Measurements from ENCODE around the gene AMER3. TPM values are rescaled to one million over a fixed set of nuclear protein-coding genes. Genes with fewer than 3 reads are reported as not detected.

AMER3 gene
- total RNA-seq, 2 donors from 2014 or later = not detected

GRCh38 chr2:130807659-130808385, 52.5 kb downstream of the AMER3 start:
- no peaks in the 10 kb centered on the region for H3K36me3 Mint-ChIP-seq
- no peak for DNase-seq (ENCODE audit: low spot score)
- H3K4me1 Mint-ChIP-seq (ENCODE audit: low read depth in 2 of 2) = peaks cover 8 to 9% of the 10 kb centered on the region in 2 donors
- no peak overlapping the region for H3K27ac Mint-ChIP-seq
- H3K9me3 Mint-ChIP-seq = no peaks in the 10 kb centered on the region
- no peak overlapping the region for H3K4me3 Mint-ChIP-seq
- ATAC-seq = peak in 1 of 2 donors; percentile 31
- H3K27me3 Mint-ChIP-seq = peaks cover 0 to 18% of the 10 kb centered on the region in 2 donors

DNA sequence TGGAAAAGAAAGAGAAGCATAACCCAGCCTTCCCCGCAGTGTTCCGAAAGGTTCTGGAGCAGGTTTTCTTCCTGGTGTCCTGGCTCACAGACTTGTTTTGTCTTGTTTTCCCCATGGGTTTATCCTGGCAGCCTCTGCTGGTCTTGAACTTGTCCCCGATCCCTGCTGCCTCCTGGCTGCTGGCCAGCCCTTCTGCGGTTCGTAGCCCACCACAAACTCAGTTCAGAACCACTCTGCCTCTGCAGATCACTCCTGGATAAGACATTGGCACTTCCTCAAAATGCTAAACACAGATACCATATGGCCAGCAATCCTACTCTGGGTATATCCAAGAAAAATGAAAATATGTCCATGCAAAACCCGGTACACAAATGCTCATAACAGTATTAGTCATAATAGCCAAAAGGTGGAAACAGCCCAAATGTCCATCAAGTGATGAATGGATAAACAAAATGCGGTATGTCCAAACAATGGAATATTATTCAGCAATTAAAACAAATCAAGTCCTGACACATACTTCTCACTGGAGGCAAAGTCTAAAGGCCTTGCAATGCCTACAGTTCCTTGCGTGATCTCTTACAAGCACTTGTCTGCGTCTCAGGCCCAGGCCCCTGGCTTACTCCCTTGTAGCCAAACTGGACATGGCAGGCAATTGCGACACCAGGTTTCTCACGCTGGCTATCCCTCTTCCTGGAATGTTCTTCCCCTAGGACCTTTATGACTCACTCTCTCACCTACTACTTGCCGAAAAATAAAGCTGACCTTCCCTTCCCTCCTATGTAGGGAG, 53.3 kb downstream of the AMER3 start:
- no peaks in the 10 kb centered on the region for H3K36me3 Mint-ChIP-seq
- H3K27me3 Mint-ChIP-seq = peaks cover 0 to 18% of the 10 kb centered on the region in 2 donors
- no peak overlapping the region for H3K4me3 Mint-ChIP-seq
- no peak overlapping the region for H3K27ac Mint-ChIP-seq
- peaks cover 8 to 9% of the 10 kb centered on the region in 2 donors for H3K4me1 Mint-ChIP-seq (ENCODE audit: low read depth in 2 of 2)
- DNase-seq (ENCODE audit: low spot score) (no peak), ATAC-seq (no peak)
- no peaks in the 10 kb centered on the region for H3K9me3 Mint-ChIP-seq

GRCh38 chr2:130810490-130810889, 55.1 kb downstream of the AMER3 start:
- DNase-seq (ENCODE audit: low spot score) (no peak), ATAC-seq (no peak)
- peaks cover 8 to 9% of the 10 kb centered on the region in 2 donors for H3K4me1 Mint-ChIP-seq (ENCODE audit: low read depth in 2 of 2)
- no peaks in the 10 kb centered on the region for H3K9me3 Mint-ChIP-seq
- no peak overlapping the region for H3K4me3 Mint-ChIP-seq
- peaks cover 0 to 18% of the 10 kb centered on the region in 2 donors for H3K27me3 Mint-ChIP-seq
- no peaks in the 10 kb centered on the region for H3K36me3 Mint-ChIP-seq
- no peak overlapping the region for H3K27ac Mint-ChIP-seq

- peaks cover 0 to 4% of the 10 kb centered on the region in 2 donors for H3K4me1 Mint-ChIP-seq (ENCODE audit: low read depth in 2 of 2)
- H3K4me3 Mint-ChIP-seq = no peak overlapping the region
- H3K27ac Mint-ChIP-seq = no peak overlapping the region
- H3K9me3 Mint-ChIP-seq = no peaks in the 10 kb centered on the region
- ATAC-seq (no peak), DNase-seq (ENCODE audit: low spot score) (no peak)
- H3K27me3 Mint-ChIP-seq = peaks cover 0 to 17% of the 10 kb centered on the region in 2 donors
- no peaks in the 10 kb centered on the region for H3K36me3 Mint-ChIP-seq
Observed at GRCh38 chr2:130813722-130814121, 58.4 kb downstream of the AMER3 start.

DNA sequence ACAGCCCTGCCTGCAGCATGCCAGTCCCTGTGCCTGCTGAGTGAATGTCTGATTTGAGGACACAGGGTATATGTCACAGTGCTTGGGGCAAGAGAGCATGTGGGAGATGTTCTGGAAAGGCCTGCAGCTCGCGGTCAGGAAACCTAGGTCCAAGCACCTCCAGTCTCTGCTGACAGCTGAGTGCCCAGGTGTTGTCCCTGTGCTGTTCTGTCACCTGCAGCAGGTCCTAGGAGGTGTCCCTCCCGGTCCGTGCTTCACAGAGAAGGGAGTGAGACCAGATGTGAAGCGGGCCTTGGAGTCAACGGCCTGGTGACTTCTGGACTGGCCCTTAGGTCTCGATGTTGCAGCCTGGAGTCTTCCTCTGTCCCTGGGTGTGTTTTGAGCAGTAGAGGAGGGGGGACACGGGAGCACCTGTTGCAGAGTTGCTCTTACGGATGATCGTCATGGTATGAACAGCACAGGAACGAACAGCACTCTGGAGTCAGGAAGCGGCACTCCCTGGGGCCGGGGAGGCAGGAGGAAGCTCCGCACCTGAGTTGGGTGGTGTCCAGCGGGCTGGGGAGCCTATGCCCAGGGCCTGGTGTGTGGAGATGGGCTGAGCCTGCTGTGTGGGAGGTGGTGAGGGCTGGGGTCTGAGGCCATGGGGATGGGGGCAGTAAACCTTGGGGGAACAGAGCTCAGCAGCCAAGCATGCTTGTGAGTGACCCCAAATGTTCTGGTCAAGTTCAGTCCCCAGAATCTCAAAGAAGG, 59.8 kb downstream of the AMER3 start:
- no peak overlapping the region for H3K4me3 Mint-ChIP-seq
- no peak for ATAC-seq
- peaks cover 0 to 18% of the 10 kb centered on the region in 2 donors for H3K27me3 Mint-ChIP-seq
- H3K4me1 Mint-ChIP-seq (ENCODE audit: low read depth in 2 of 2) = peaks cover 0 to 5% of the 10 kb centered on the region in 2 donors
- H3K9me3 Mint-ChIP-seq = no peaks in the 10 kb centered on the region
- H3K27ac Mint-ChIP-seq = no peak overlapping the region
- no peaks in the 10 kb centered on the region for H3K36me3 Mint-ChIP-seq
- no peak for DNase-seq (ENCODE audit: low spot score)

Other genes starting within 250 kb of the AMER3 start
- not detected for gene POTEI, start 246.2 kb upstream of the AMER3 start, total RNA-seq
- gene CFC1B, start 234.3 kb upstream of the AMER3 start, total RNA-seq = not detected
- not detected for gene CFC1, start 156.0 kb upstream of the AMER3 start, total RNA-seq
- not detected for gene POTEJ, start 144.1 kb upstream of the AMER3 start, total RNA-seq
- gene GPR148, start 26.5 kb upstream of the AMER3 start, total RNA-seq = not detected
- gene ARHGEF4, start 81.4 kb downstream of the AMER3 start, total RNA-seq = not detected